Amniotic epithelial cell (primary cell): ENCODE results near the gene TMEM202.
"Not testable (repeated sequence)": the region's sequence is repeated elsewhere in the genome, so short reads cannot be mapped to it uniquely, and the experiment has no call there.

Experiments
- DNase-seq: peaks from one replicate; pipeline ENCODE4 v3.0.0-alpha.2; 2010; ENCODE audit warnings: low read depth

The TMEM202 gene, protein sequence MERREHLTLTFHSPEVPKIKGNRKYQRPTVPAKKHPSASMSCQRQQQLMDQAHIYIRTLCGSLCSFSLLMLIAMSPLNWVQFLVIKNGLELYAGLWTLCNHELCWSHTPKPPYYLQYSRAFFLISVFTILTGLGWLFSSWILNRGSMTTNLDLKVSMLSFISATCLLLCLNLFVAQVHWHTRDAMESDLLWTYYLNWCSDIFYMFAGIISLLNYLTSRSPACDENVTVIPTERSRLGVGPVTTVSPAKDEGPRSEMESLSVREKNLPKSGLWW

GRCh38 chr15:72397796-72398588, at the start of gene TMEM202:
TSS of gene TMEM202 (plus strand) at chr15:72398305. CDS start at chr15:72398327, 22 bp downstream.
- DNase-seq, result no peak

- DNase-seq, result no peak
These were observed 44.8 kb upstream of the TMEM202 start for GRCh38 chr15:72353266-72353665.

- no peak for DNase-seq
These were observed 43.6 kb upstream of the TMEM202 start for GRCh38 chr15:72354496-72354895.

DNA sequence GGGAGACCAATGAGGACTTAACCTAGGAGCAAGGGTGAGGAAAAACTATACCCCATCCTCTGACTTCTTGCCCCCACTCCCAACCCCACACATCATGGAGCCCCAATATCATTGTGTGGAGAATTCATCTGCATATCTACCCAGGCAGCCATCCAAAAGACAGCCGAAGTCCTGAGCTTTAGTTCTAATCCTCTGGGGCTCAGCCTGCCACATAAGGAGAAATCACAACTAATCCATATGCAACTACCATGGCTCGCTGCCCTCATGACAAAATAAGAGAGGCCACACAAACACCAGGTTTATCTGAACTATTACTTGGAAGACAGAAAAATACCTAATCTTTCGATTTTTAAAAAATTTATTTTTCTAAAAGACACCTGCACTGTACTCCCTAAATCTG, 40.0 kb upstream of the TMEM202 start:
- no peak for DNase-seq

DNA sequence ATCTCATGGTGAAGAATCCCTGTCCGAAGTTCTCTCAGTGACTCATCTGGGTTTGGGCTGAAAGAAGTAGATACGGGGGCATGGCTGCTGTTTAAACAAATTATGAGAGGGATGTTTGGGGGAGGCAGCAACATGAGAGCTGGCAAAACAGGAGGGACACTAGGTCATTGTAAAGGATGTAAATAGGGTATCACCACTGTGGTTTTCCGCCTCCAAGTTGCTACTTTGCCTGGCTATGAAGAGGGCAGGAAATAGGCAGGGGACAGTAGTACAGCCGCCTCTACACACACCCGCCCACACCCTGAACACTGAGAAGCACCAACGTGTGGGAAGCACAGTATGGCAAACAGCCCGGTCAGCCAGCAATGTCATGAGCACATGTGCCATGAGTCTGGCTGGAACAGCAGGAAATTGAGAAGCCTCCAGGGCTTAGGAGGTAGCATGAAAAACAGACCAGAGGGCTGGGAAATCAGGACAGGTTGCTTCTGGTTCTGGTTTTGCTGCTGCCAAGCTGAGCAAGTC, 39.4 kb upstream of the TMEM202 start:
- peak; percentile 58 for DNase-seq

DNA sequence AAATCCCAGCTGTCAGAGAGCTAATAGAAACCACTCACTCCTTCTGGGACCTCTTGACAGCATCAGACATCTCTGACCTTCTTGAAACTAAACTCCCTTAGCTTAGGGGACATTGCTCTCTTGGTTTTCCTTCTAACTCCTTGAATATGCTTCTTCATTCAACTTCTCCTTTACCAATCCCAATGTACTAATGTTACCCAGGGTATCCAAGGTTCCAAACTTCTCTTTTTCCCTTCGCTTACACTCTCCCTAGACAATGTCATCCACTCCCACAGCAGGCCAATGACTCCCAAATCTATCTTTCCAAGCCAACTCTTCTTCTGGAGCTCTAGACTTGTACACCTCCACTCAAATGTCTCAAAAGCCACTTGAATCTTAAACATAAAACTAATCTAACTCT, 36.9 kb upstream of the TMEM202 start:
- no peak for DNase-seq

DNA sequence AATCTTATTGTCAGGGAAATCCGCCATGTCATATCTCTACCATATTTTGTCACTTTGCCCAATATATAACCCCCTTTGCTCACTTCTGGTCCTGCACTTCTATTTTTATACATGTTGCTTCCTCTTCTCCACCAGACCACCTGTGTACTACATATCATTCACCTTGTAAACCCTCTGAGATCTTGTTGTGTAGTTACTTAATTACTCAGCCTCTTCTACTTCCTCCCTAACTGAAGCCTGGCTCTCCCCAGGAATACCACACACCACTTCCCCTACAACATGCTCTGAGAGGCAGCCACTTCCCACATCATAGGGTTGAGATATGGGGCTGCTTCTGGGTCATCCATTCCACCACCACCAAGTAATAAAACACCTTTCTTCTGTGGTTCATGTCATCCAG, 32.3 kb upstream of the TMEM202 start:
- no peak for DNase-seq

GRCh38 chr15:72368325-72368724, 29.8 kb upstream of the TMEM202 start:
- DNase-seq, result no peak

- no peak for DNase-seq
These were observed 29.2 kb upstream of the TMEM202 start for GRCh38 chr15:72368899-72369298.

DNA sequence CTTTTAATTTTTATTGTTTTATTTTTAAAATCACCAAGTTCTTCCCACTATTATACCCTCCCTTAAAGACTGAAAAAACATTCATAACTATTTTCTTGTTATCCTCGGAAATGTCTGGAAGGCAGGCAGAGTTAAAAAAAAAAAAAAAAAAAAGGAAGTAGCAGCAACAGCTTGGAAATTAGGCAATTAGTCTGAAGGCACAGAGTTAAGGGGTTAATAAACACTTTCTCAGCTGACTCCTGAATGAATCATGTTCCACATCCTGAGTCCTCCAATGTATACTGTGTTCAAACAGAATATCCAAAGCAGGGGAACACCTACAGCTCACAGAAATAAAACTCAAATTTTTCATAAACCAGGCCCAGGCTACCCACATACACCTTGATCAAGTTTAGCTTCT, 28.1 kb upstream of the TMEM202 start:
- DNase-seq, result no peak

DNA sequence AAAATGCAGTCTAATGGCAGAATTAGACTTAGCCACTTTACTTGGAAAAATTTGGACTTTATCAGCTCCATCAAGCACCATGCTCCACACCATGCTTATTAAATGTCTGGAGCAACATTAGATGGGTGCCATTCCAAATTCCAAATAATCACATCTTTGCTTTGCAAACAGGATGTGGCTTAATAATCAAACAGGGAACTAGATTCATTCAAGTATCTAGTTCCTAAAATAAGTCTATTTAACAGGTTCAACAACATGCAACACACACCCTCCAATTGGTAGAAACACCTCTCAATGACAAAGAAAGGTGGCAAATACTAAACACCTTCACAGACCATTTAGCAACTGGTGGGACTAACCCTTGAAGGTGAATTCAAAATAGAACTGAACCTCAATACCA, 25.7 kb upstream of the TMEM202 start:
- no peak for DNase-seq

DNA sequence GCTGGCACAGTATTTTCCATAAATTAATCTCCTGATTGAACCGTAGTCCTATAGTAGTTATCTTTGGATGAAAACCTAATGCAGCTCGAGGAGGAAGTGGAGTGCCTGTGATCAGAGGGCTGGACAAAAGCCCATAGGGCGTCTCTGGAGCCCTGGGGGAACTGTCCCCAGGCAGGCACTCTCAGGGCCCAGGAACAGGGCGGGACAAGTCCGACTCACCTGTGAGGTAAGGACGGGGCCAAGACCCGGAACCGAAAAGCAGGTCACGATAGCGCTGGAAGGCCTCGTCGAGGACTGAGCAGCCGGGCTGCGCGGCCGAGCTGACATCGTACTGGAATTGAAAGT, 22.6 kb upstream of the TMEM202 start:
- no peak for DNase-seq

GRCh38 chr15:72375846-72376581, 22.1 kb upstream of the TMEM202 start, which contains the start of gene HEXA:
TSS of gene HEXA (minus strand) at chr15:72376014. CDS start at chr15:72375972, 42 bp downstream.
- peak; percentile 93 for DNase-seq

DNA sequence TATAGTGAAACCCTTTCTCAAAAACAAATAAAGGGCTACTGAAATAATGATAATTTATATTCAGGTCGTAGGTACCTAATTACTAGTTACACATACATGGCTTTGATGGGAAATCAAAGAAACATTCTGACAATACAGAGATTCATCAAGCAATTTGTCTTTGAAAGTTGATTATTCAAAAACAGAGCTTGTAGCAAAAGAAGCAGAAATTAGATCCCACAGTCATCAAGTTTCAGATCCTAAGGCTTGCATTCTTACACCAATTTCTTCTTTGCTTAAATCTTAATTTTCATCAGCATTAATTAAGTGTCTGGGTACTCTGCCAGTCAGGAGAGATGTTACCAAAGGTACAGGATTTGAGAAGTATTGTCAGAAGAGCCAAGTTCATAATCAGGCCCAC, 20.8 kb upstream of the TMEM202 start:
- no peak for DNase-seq

DNA sequence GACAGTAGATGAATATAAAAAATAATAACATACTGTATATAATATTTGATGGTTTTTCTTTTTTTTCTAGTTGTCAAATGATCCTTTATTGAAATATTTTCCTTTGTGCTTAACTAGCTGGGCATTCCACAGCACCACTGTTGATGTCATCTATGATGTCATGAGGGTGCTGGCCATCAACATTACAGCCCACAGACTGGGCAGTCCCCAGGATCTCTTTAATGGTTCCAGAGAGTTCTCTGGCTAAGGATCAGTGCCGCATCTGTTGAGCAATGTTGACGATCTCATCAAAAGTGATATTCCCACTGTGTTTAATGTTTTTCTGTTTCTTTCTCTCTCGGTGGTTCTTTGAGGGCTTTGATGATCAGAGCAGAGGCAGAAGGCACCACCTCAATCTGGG, 19.0 kb upstream of the TMEM202 start:
- not testable (repeated sequence) for DNase-seq

GRCh38 chr15:72379856-72380430, 18.2 kb upstream of the TMEM202 start:
- no peak for DNase-seq

- DNase-seq, result no peak
These were observed 17.4 kb upstream of the TMEM202 start for GRCh38 chr15:72380743-72381142.

GRCh38 chr15:72382146-72382545, 16.0 kb upstream of the TMEM202 start:
- no peak for DNase-seq

DNA sequence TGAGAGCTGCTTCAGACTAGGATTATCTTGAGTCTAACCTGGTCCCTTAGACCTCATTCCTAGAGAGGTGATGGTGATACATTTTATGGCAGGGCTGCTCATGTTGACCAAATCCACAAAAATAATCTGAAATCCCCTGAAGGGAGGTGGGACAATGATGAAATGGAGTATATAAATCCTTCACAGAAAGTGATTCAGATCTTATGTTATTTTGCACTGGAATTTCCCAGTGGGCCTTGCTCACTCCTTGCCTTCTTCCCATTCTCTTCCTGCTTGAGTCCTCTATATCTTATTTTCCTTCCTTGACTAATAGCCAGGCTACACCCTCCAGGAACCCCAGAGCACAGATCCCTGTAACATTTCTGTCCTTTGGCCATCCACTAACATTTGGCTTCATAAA, 10.4 kb upstream of the TMEM202 start:
- no peak for DNase-seq

DNA sequence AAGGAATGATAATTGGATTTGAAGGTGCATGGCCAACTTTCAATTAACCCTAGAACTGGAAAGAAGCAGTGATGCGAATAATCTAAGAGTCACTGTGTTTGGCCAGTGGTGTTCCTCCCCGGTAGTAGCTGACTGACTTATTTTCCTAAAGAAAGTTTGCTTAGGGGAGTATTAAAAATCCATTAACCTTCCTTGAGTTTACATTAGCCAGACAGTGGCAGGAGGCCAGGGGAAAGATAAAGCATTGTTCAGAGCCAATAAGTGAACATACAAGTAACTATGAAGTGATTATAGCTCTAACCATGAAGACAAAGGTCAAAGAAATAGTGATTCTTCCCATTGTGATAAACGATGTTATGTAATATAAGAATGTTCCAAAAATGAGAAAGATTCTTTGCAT, 8.9 kb upstream of the TMEM202 start:
- peak; percentile 21 for DNase-seq

- DNase-seq, result not testable (repeated sequence)
These were observed 1.8 kb upstream of the TMEM202 start for GRCh38 chr15:72396331-72396730.

GRCh38 chr15:72398648-72399047, 543 bp downstream of the TMEM202 start:
- DNase-seq, result no peak
